Stimulated activated CD4-positive, alpha-beta T cell treated with anti-CD3 and anti-CD28 coated beads, Interleukin-4, amount 100 ng/mL, for 24 hours (primary cell): ENCODE data around the gene SAMD11.

Experiments
- DNase-seq: peaks from one replicate; pipeline ENCODE4 v3.0.0-alpha.2; 2020

SAMD11 gene

DNA sequence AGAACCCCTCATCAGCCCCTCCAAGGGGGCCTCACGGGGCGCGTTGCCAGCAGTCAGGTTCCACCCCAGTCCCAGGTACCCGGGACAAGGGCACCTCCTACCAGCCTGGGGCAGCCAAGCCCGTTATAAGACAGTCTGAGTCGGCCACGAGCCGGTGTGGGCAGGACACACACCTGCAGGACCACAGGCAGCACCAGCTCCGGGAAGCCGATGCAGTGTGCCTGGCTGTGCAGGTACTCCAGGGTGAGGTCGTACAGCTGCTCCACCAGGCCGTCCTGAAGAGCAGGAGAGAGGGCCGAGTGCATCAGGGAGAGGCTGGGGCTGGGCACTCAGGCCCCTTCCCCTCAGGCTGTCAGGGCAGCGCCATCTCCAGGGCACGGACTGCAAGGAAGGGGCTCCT lies 24.2 kb downstream of the SAMD11 start:
- DNase-seq = no peak

DNA sequence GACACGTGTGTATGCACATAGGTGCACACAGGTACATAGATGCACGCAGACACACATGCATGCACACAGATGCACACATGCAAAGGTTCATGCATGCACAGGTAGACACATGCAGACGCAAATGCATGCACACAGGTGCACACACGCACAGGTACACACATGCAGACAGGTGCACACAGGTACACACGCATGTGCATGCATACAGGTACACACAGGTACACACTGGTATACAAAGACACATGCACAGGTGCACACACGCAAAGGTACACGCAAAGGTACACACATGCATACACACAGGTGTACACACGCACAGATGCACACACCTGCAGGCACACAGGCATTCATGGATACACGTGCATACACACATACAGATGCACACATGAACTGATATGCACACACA lies 26.5 kb downstream of the SAMD11 start:
- no peak for DNase-seq

DNA sequence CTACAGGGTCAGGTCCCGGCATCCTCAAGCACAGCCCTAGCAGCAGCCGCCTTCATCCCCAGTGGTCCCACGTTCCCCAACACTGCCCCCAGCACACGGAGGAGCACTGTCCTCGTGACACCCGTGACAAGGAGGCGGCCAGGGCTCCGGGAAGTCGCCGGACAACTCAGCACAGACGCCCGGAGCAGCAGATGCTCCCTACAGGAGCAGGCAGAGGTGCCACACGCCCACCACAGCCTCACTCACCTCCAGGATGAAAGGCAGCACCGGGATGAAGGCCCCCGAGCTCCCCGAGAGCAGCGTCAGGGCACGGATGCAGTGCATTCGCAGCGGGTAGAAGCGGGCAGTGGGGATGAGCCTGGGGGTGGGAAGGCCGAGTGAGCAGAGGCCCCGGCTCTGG lies 27.2 kb downstream of the SAMD11 start:
- no peak for DNase-seq

DNA sequence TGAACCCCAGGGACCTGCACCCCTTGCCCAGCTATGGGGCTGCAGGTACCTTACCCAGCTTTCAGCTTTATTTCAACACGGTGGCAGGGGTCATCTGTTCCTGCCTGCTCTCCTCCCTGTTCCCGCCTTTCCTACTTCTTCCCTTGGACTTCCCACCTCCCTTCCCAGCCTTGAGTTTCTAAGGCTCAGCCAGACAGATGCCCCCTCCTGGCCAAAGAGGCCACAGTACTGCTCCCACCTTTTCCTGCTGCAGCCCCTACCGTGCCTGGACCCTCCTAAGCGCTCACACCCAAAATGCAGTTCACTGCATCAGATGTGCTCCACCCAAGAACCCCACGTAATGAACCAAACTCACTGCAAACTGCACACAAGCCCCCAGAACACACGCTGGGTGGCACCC lies 27.6 kb downstream of the SAMD11 start:
- DNase-seq = no peak

DNA sequence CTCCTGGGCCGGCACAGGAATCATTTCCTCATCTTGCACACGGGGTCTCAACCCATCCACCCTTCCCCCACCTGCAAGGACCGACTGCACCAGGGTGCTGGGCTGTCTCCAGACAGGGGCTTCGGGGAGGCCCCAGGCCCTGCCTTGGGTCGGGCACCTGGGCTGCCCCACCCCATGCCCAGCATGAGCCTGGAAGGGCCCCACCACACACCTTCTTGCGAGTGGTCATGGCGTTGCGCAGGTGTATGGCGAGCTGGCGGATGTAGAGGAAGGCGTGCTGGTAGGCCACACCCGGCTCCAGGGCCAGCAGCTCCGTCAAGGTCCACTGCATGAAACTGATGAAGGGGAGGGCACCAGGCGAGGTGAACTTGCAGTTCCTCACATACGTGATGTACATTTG lies 28.5 kb downstream of the SAMD11 start:
- no peak for DNase-seq

DNA sequence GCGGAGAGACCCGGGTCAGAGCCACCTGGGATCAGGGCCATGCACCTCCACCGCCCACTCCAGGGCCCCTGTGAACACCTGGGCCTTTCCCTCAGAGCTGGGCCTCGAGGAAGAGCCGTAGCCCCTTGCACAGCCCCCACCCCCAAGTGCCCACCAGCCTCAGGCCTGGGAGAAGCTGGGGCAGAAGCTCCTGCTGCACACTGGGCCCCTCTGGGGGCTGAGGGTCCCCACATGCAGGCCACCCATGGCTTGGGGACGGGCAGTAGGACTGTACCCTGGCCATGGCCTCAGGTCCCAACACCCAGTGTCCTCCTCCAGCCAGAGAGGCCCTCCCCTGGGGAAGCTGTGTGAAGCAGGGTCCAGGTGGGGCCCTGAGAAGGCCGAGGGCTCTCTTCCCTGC lies 28.9 kb downstream of the SAMD11 start:
- DNase-seq = no peak

DNA sequence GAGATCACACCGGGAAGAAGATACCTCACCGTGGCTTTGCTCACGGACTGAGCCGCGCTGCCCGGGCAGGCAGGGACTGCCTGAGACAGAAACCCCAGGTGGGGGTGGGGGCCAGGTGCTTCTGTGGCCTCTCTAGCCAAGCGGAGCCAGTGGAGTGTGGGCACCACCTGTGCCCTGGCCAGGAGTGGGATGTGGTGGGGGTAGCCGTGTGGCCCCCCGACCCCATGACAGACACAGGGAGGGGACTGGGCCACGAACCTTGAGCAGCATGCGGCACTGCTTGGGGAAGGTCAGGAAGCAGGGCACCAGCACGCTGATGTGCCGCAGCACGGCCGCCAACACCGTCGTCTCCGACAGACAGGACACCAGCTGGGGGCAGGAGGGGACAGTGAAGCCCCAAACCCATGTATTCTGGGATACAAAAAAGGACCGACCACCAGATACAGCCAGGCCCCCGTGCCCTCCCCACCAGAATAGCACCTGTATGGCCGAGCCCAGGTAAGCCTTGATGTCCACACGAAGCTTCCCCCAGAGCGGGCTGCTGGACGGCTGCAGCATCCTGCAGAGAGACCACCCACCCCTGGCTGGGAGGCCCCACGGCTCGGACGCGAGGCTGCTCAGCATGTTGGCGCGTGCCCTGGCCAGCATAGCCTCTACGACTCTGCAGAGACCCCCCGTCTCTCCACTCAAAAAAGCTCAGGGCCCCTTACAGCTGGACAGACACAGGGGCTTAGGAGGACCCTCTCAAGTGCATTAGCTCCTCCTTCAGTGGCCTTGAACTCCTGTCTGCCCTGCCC lies 30.0 kb downstream of the SAMD11 start:
- DNase-seq = no peak

DNA sequence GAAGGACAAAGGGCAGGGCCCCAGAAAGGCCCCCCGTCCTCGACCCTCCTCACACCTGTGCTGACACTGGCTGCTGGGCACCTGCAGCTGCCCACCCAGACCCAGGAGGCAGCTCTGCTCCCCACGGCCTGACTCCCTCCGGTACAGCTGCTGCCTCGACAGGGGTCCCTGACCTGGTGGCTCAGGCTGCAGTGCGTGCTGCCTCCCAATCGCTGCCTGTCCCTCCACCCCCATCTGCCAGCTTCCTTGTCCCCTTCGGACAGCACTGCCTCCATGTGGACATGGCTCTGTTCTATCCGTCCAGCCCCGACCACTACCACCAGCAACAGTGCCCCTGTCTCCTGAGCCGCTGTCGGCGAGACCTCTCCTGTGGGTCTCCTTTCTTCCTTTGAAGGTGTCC lies 31.2 kb downstream of the SAMD11 start:
- DNase-seq = no peak

DNA sequence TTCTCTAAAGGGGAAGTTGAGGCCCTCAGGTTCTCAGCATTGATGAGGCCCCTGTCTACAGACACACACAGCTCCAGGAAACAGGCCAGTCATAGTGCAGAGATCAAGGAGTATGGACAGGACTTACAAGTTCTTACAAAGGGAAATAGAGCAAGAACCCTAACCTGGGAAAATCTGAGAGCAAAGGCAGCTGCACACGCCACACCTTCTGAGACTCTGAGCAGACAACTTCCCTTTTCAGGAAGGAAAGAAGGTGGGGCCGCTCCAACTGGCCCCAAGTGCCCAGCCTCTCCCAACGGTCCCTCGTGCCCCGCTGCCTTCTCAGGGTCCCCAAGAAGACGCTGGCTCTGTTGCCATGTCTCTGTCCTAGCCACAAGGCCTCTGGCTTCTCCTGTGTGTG lies 31.8 kb downstream of the SAMD11 start:
- no peak for DNase-seq

DNA sequence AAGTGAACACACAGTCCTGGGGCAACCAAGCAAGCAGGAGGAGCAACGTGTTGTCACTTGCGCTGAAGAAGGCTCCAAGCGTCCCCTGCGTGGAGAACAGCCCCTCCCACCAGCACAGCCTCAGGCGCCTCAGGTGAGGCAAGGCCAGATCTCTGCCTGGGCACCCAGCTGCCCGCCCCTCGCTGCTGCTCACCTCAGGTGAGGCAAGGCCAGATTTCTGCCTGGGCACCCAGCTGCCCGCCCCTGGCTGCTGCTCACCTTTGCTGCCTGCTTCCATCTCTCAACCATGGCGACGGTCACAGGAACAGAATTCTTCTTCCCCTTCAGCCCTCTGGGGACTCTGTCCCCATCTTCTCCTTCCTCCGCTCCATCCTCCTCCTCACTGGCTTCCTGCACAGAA lies 32.9 kb downstream of the SAMD11 start:
- no peak for DNase-seq

DNA sequence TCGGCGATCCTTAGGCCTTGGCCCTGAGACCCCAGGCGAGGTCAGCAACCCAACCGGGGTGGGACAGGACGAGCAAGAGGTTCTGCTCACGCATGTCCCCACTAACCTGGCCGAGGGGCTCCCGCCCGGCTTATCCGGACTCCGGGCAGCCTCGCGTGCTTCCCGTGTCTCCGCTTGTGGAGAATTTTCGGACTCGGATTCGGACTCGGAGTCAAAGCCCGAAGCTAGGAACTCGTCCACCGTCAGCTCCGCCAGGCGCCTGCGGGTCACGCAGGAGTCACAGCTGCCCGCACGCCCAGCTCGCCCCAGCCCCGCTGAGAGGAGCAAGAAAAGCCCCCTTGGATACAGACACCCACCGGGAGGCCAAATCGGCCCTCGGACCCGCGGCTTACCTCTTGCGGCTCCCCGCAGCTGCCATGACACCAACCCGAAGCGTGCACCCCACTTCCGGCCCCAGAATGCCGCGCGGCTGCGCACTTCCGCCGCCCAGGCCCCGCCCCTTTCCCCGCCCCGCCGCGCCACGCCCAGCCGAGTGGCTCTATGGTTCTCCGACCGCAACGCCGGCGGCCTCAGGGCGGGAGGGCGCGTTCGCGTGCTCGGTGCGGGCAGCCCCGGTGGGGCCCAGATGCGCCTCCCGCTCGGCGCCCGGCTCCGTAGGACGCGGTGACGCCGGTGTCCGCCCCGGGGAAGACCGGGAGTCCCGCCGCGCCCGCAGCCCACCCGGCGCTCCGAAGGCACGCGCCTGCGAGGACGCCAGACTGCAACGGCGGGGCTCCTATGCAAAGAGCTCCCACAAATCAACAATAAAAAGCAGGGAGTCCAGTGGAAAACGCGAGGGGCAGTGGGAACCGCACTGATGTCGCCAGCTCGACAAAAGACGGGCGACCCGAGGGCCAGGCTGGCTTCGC lies 35.4 kb downstream of the SAMD11 start, which contains the start of gene NOC2L:
Gene NOC2L, minus strand, starts transcription at position 434 of the 908 bp plus-strand sequence. Its CDS starts 16 bp downstream, at position 418.
- DNase-seq = peak; percentile 95

DNA sequence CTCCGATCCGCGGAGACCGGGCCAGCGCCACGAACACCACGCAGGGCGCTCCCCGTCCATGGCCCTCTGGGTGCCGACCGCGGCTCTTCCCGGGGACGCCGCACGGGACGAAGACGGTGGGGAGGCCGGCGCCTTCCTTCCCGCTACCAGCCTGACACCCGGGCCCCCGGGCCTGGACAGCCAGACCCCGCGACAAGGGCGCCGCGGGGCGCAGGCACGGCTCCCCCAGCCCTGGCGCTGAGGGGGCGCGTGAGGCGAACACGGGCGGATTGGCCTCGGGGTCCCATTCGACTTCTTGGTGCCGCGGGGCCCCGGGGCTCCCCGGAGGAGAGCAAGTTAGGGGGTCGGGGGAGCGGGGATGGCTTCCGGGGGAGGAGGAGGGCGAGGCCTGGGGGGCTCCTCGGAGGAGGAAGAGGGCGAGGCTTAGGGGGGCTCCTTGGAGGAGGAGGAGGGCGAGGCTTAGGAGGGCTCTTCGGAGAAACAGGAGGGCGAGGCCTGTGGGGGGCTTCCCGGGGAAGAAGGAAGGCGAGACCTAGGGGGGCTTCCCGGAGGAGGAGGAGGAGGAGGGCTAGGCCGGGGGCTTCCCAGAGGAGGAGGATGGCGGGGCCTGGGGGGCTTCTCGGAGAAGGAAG lies 36.1 kb downstream of the SAMD11 start:
- DNase-seq = no peak

DNA sequence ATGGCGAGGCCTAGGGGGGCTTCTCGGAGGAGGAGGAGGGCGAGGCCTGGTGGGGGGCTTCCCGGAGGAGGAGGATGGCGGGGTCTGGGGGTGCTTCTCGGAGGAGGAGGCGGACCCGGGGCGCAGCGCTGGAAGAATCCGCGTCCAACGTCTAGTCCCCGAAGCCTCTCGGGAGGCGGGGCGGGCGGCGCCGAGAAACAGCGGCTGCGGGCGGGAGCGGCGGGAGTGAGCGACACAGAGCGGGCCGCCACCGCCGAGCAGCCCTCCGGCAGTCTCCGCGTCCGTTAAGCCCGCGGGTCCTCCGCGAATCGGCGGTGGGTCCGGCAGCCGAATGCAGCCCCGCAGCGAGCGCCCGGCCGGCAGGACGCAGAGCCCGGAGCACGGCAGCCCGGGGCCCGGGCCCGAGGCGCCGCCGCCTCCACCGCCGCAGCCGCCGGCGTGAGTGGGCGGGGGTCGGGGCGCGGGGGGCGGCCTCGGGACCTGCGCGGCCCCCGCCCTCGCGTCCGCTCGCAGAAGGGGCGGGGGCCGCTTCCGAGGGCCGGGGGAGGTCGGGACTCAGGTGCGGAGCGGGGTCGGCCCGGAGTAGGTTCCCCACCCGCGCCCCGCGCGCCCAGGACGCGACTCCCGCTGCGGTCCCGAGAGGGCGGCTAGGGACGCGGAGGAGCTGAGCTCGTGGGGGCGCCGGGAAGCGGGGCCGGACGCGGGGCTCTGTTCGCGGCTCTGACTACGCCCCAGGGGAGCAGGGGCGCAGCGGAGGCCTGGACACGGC lies 36.8 kb downstream of the SAMD11 start, which contains the start of gene KLHL17:
Gene KLHL17, plus strand, starts transcription at position 222 of the 769 bp plus-strand sequence. Its CDS starts 110 bp downstream, at position 332.
- DNase-seq = peak; percentile 84

DNA sequence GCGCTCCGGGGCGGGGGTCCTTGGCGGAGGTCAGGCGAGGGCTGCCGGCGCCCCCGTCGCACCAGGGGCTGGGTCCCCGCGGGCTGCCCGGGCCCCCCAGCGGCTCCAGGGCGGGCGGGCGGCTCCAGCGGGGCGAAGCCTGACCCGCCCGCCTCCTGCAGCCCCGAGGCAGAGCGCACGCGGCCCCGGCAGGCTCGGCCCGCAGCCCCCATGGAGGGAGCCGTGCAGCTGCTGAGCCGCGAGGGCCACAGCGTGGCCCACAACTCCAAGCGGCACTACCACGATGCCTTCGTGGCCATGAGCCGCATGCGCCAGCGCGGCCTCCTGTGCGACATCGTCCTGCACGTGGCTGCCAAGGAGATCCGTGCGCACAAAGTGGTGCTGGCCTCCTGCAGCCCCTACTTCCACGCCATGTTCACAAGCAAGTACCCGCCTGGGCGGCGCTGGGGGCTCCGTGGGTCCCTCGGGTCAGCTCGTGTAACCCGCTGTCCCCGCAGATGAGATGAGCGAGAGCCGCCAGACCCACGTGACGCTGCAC lies 37.5 kb downstream of the SAMD11 start:
- no peak for DNase-seq

DNA sequence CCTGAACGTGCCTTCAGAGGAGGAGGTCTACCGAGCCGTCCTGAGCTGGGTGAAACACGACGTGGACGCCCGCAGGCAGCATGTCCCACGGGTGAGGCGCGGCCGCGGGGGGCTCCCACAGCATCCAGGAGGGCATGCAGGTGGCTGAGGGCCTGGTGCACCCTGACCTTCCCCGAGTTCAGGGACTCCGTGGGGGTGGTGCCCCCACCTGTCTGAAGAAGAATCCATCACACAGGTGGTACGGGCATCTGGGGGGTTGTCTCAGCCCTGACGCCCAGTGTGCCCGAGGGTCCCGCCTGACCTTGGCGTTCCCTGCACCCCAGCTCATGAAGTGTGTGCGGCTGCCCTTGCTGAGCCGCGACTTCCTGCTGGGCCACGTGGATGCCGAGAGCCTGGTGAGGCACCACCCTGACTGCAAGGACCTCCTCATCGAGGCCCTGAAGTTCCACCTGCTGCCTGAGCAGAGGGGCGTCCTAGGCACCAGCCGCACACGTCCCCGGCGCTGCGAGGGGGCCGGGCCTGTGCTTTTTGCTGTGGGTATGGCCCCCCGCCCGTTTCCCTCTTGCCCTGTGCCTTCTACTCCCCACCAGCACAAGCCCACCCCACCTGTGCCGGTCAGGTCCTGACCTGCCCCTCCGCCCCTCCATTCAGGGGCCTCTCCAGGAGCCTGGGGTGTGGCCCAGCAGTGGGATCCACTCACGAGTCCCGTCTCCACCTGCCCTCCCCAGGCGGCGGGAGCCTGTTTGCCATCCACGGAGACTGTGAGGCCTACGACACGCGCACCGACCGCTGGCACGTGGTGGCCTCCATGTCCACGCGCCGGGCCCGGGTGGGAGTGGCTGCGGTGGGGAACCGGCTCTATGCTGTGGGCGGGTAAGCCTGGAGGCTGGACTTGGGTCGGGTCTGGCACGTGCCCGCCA lies 38.9 kb downstream of the SAMD11 start:
- no peak for DNase-seq

DNA sequence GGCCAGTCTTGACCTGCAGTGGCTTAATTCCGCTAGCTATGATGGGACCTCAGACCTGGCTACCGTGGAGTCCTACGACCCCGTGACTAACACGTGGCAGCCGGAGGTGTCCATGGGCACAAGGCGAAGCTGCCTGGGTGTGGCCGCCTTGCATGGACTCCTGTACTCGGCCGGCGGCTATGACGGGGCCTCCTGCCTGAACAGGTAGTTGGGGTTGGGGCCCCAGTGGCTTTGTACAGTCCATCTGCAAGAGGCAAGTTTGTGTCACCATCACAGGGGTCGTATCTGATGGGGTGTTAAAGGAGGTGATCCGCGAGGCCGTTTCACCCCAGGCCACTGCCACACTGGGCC lies 39.6 kb downstream of the SAMD11 start:
- DNase-seq = no peak

DNA sequence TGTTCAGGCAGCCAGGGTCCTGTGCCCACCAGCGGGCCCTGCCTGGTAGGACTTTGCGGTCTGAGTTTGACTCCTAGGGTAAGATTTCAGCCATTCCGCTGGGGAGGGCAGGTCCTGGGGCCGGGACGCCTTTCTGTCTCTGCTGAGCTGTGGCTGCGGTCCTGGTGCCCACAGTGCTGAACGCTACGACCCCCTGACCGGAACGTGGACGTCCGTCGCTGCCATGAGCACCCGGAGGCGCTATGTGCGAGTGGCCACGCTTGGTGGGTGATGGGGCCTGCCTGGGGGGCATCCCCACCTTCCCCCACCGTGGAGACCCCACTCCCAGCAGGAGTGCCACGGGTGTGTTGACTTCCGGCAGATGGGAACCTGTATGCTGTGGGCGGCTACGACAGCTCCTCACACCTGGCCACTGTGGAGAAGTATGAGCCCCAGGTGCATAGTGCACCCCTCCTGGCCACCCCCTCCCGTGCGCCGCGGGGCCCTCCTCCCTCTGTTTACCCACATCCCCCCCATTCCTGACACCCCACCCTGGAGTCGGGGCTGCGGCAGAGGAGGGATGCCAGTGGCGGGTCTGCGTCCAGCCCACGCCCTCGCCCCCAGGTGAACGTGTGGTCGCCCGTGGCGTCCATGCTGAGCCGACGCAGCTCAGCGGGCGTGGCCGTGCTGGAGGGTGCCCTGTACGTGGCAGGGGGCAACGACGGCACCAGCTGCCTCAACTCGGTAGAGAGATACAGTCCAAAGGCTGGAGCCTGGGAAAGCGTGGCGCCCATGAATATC lies 40.2 kb downstream of the SAMD11 start:
- DNase-seq = no peak

DNA sequence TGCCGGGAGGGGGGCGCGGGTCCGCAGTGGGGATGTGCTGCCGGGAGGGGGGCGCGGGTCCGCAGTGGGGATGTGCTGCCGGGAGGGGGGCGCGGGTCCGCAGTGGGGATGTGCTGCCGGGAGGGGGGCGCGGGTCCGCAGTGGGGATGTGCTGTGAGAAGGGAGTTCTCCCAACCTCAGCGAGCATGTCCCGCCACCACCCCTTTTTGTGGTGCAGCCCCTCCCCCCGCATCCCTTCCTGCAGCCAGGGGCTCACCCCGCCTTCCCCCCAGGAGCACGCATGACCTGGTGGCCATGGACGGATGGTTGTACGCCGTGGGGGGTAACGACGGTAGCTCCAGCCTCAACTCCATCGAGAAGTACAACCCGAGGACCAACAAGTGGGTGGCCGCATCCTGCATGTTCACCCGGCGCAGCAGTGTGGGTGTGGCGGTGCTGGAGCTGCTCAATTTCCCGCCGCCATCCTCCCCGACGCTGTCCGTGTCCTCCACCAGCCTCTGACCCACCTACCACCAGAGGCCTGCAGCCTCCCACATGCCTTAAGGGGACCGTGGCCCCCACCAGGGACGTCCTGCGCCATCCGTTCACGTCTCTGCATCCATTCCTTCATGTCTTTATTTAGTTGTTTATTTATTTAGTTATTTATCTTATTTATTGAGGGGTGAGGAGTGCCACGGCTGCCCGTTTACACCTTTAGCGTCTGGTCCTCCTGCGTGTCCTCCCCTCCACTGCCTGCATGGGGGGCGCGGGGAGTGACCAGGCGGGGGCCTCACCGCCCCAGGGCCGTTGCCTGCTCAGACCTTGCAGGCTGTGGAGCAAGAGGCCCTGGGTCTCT lies 41.2 kb downstream of the SAMD11 start:
- no peak for DNase-seq

DNA sequence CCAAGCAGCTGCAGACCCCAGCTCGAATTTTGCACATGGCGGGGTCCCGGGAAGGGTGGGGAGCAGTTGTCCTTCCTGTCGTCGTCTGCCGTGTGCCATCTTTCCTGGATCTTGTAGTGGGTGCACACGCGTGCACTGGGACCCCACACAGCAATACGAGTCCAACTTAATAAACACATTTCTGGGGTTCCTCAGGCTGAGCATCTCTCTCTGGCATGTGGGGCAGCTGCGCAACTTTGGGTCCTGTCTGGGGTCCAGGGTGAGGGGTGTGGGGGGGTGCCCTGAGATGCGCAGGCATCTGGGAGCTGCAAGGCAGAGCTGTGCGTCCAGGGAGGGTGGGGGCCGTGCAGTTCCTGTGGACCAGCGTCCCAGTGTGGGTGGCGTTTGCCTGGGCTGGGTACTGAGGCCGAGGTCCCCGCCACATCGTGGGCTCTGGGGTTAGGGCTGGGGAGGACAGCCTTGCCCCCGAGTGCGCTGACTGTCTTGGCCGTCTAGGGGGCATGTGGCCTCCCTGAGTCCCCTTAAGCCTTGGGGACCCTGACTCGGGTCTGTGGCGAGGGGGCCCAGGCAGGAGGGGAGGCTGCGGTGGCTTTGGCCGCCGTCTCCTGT lies 41.9 kb downstream of the SAMD11 start:
- DNase-seq = no peak
